Right ventricle myocardium inferior (tissue), 1 donor: ENCODE results near the gene NR1H2. TPM values are rescaled to one million over a fixed set of nuclear protein-coding genes. Genes with fewer than 3 reads are reported as not detected.
"Not testable (repeated sequence)": the region's sequence is repeated elsewhere in the genome, so short reads cannot be mapped to it uniquely, and the experiment has no call there.

Source experiments
- ATAC-seq: fragments of 200-7000 bp; cut with Tn5 transposase; one replicate; pipeline ENCODE4 v1.9.1; 2020; ENCODE audit warnings: mild to moderate bottlenecking, moderate library complexity
- DNase-seq: peaks from one replicate; pipeline ENCODE4 v3.0.0; 2021; ENCODE audit errors: missing footprints
- intact Hi-C: fragments of 100-400 bp; cut with DNase I; formaldehyde crosslinking; loops from one replicate; pipeline ENCODE4 v1.11.0; 2022
- long read RNA-seq: library from polyadenylated mRNA; unstranded; transcript quantifications from one replicate; pipeline ENCODE4 v2.0.0, GENCODE V29; 2021
- total RNA-seq: library from RNA; stranded (reverse); fragmentation: NEBNext Ultra II Directional; extraction: Animal tissue kit (Norgen Biotek cat#: 25700); gene quantifications from one replicate; pipeline ENCODE4 v1.2.1, GENCODE V29; 2021
- donor health status: DM: no; HTN: yes; CAD: no; lungs with severe emphysema.

NR1H2 gene
- 69.5 TPM for total RNA-seq
- long read RNA-seq, transcript NR1H2-201 (10 exons, 1,998 nt) = major isoform, 106 of 131 reads
- long read RNA-seq, partial matches to known transcripts = 15 of 131 reads
- long read RNA-seq, other reads (novel, unspliced or antisense) = 6 of 131 reads

DNA sequence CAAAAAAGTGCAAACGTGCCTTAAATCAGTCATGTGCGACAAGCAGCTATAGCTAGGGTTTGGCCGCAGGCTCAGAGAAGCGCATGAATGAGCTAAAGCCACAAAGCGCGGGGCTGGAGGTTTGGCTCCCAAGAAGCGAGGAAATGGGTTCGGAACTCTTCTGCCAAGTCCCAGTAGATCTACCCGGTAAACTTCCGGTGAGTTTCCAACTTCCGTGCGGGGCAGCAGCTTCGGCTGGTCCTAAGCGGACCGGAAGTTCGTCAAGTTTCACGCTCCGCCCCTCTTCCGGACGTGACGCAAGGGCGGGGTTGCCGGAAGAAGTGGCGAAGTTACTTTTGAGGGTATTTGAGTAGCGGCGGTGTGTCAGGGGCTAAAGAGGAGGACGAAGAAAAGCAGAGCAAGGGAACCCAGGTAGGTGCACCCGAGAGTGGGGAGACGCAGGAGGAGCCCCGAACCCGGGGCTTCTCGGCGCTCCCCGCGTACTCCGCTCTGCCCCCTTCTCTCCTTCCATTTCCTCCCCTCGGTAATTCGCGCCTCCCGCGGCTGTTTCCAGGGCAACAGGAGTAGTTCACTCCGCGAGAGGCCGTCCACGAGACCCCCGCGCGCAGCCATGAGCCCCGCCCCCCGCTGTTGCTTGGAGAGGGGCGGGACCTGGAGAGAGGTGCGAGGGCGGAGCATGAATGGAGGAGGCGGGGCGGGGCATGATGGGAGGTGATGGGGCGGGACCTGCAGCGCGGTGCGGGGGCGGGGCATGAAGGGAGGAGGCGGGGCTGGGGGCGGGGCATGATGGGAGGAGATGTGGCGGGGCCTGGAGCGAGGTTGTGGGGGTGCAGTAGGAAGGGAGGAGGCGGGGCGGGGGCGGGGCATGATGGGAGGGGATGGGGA lies at the start of gene NR1H2:
TSS of gene NR1H2 (plus strand) at position 292 of the 885 bp plus-strand sequence. CDS start 1,149 bp downstream, outside the sequence.
- intact Hi-C loops = loop anchor here (5.0 kb wide), 1 partner anchor 56 kb away; the partner anchor contains the start of gene MYBPC2
- ATAC-seq (peak; percentile 96), DNase-seq (peak; percentile 95)

DNA sequence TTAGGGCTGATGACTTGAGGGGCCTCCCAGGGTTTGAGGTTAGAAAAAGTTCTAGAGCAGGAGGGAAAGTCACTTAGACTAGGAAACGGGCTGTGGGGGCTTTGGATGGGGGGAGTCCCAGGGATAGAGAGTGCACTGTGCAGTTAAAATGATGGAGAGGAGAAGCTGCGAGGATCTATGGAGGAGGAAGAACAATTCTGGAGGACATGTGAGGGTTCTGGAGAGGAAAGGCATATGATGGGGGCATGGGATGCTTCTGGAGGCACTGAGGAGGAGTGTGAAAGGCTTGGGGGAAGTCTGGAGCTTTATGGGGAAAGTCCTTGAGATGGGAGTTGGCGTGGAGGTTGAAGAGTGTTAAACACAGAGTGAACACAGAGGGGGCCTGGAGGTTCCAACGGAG lies 49.2 kb upstream of the NR1H2 start:
- intact Hi-C loops = no loop called here
- no peak for DNase-seq
- ATAC-seq = no peak

DNA sequence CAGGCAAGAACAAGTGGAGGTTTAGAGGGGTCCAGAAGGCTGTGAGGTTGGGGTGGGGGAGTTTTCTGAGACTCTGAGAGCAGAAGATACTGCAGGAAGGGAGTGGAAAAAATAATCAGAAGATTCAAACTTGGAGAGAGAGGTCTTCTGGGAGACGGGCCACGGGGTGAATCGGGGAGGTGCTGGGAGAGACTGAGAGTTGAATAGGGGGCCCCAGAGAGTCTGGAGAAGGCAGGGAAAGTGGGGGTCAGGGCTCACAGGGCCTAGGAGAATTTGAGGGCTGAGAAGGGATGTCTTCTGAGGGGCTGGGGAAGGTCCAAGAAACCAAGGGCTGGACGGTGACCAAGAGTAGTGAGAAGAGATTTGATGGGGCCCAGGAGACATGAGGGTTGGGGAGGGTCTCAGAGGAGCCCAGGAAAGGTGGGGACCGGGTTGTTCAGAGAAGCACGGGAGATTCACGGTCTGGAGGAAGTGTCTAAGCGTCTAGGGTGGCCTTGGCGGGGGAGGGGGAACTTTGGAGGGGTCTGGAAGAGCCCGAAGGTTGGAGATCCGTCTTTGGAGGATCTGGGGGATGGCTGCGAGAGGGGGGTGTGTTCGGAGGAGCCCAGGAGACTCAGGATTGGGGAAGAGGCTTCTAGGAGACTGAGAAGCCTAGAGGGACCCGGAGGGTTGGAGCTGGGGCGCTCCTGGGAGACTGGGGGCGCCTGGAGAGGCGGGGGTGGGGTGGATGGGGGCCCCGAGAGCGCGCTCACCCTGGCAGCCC lies 48.6 kb upstream of the NR1H2 start:
- intact Hi-C loops = no loop called here
- ATAC-seq (no peak), DNase-seq (no peak)

GRCh38 chr19:50328224-50328872 lies 47.9 kb upstream of the NR1H2 start:
- no peak for DNase-seq
- no peak for ATAC-seq
- intact Hi-C loops = no loop called here

DNA sequence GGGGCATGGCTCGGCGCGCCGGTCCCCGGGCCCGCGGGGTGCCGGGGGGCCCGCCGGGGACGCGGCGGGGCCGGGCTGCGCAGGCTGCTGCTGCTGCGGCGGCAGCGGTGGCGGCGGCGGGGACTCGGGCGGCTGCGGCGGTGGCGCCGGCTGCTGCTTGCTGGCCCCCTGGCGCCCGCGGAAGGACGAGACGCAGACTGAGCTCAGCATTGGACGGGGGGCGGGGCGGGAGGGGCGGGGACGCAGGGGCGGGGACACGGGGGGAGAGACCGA lies 47.4 kb upstream of the NR1H2 start:
- ATAC-seq (no peak), DNase-seq (no peak)
- intact Hi-C loops = no loop called here

- DNase-seq (peak; percentile 99), ATAC-seq (peak; percentile 87)
- intact Hi-C loops = no loop called here
These were observed 46.9 kb upstream of the NR1H2 start, which contains the start of gene KCNC3 for GRCh38 chr19:50329146-50329925. TSS of gene KCNC3 (minus strand) at chr19:50329377. CDS start at chr19:50329082, 295 bp downstream.

- intact Hi-C loops, ATAC-seq, DNase-seq: not testable (repeated sequence)
These were observed 46.3 kb upstream of the NR1H2 start for GRCh38 chr19:50329926-50330294.

DNA sequence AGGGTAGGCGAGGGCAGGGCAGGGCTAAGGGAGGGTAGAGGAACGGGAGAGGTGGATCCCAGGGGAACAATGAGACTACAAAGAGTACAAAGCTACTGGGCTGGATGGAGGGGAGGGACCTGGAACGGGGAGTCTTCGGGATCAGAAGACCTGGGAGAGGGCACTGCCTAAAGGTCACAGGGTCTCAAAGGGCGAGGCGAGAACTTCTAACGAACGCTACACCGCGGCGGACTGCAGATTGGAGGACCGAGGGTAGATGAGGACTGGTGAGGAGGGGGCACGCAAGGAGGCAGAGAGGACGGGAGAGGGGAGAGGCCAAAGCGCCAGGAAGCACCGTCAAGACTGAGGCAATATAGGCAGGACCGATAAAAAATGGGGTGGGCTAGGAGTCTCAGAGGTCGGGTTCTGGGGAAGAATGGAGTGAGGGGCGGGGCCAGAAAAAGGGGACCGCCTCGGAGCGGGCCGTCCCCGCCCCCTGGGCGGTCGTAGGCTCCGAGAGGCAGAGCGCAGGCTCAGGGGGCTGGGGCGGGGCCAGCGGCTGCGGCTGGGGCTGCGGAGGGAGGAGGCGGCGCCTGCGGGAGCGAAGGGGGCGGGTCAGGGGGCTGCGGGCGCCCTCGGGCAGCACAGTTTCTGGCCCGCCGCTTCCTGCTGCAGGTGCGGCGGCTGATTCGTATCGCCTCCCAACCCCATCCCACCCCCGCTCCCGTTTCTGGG lies 45.7 kb upstream of the NR1H2 start:
- DNase-seq (peak; percentile 90), ATAC-seq (peak; percentile 58)
- intact Hi-C loops = no loop called here

DNA sequence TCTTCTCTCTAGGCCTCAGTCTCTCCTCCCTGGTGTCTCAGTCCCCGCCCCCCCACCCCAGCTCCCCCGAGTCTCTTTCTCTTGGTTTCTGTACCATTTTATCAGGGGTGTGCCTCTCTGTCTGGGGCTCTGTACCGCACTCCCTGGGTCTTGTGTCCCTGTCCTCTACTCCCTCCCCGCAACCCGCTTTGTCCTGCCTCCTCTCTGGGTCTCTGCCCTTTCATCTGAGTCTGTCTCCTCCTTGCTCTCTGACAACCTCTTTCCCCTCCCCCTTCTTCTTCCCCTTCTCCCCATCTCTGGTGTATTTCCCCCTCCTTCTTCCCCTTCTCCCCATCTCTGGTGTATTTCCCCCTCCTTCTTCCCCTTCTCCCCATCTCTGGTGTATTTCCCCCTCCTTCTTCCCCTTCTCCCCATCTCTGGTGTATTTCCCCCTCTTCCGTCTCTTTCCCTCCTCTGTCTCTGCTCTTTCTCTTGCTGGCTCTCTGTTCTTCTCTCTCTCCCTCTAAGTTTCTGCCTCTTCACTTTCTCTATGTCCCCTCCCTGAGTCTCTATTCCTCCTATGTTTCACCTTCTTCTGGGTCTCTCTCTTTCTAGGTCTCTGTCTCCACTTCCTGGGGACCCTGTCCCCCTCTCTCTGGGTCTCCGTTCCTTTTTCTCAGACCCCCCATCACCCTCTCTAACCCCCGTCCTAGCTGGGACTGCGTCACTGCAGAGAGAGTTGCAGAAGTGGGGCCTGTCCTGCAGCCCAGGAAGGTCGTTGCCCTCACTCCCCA lies 44.9 kb upstream of the NR1H2 start:
- DNase-seq = no peak
- intact Hi-C loops = no loop called here
- no peak for ATAC-seq

- DNase-seq (no peak), ATAC-seq (no peak)
- intact Hi-C loops = no loop called here
These were observed 44.3 kb upstream of the NR1H2 start for GRCh38 chr19:50331994-50332243.

DNA sequence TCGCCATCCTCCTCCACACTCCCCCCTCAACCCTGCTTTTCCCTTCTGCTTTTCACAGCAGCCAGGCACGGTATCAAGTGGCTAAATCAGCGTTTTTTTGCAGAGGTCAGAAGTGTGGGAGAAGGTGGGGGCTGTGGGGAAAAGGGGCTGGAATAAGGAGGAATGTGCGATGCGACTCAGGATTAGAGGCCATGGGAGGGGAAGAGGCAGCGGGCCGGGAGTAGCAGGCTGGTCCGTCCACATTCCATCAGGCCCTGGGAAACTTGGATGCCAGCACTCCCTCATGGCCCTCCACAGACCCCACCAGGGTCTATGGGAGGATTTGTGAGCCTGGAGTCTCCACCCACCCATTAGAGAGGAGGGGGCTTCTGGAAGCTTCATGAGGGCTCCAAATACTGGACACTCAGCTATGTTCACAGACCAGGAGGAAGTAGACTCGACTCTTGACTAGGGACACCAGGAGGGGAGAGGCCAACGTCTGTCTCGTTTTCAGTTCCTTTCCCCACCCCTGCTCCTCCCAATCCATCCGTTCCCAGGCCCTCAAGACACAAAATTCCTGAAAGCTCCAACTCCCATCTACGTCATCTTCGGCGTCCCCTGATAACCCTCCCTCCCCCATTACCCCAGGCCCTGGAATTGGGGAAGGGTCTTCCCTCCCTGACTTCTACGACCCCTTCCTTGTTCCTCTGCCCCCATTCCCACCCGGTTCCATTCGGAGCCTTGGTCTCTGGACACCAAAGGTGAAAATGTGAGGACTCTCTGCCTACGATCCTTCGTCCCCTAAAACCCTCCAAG lies 43.8 kb upstream of the NR1H2 start:
- intact Hi-C loops = no loop called here
- no peak for ATAC-seq
- no peak for DNase-seq

- ATAC-seq (peak; percentile 65), DNase-seq (peak; percentile 93)
- intact Hi-C loops = no loop called here
These were observed 43.0 kb upstream of the NR1H2 start for GRCh38 chr19:50333235-50333736.

- ATAC-seq (peak; percentile 23), DNase-seq (peak; percentile 88)
- intact Hi-C loops = no loop called here
These were observed 42.3 kb upstream of the NR1H2 start for GRCh38 chr19:50333737-50334617.

DNA sequence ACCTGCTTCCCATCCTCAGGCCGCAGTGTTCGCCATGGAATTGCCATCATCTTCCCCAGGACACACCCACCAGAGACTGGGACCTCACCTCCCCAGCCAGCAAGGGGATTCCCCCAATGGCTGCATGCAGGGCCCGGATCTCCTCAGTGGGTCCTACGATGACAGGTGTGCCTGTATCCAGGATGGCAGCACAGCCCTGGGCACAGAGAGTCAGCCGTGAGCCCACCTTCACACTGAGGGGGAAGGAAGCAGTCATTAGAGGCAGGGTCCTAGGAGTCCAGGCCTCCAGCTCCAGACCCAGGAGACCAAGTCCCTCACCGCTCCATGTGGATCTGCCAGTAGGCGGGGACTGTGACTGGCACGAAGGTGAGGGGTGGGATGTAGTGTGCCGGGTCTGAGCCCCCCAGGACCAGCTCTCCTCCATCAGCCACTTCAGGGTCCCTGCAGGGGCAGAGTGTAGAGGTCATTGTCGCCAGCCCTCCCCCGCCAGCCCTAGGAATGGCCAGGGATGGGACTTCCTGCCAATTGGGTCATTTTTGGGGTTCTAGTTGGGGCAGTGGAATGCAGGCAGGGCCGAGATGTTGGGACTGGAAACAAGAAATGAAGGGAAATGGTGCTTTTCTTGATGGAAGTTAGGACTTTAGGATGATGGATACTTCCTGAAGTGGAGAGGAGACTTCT lies 41.4 kb upstream of the NR1H2 start:
- DNase-seq = no peak
- ATAC-seq = no peak
- intact Hi-C loops = no loop called here

GRCh38 chr19:50337031-50337430 lies 39.2 kb upstream of the NR1H2 start:
- intact Hi-C loops, DNase-seq, ATAC-seq: not testable (repeated sequence)
